CD4-positive, alpha-beta T cell (primary cell): ENCODE results near the gene PRPF31. TPM values are rescaled to one million over a fixed set of nuclear protein-coding genes. Genes with fewer than 3 reads are reported as not detected.

Experiments
- ATAC-seq: fragments of 200-7000 bp; cut with Tn5 transposase; one replicate; pipeline ENCODE4 v1.10.0; 2022; ENCODE audit warnings: mild to moderate bottlenecking; ENCODE audit not compliant: poor library complexity
- CTCF ChIA-PET: fragments of 350-600 bp; sonication (Branson Sonifier 250); formaldehyde crosslinking; loops from one replicate; lab custom pipeline; 2021; ENCODE audit warnings: antibody characterized with exemption, inconsistent platforms; lab: Charles Lee
- POLR2A ChIA-PET: fragments of 350-600 bp; sonication (Branson Sonifier 250); formaldehyde crosslinking; loops from one replicate; lab custom pipeline; 2021; ENCODE audit warnings: antibody characterized with exemption, inconsistent platforms; lab: Charles Lee
- DNase-seq, 14 experiments: peaks; one replicate each; pipeline ENCODE4 v3.0.0-alpha.2; 2013 to 2020; ENCODE audit warnings: mixed read lengths in 2 of 14
- H3K27ac ChIP-seq, 2 donors: one replicate each; pipeline versions ENCODE4 v1.5.1 to v1.7.0; 2013; ENCODE audit warnings: low read length in 2 of 2, low read depth in 1 of 2, mild to moderate bottlenecking in 1 of 2
- H3K27me3 ChIP-seq, 2 experiments: 1 replicate in 1 of 2; 2 replicates in 1 of 2; pipeline versions ENCODE4 v1.6.1 to v1.7.0; 2013; ENCODE audit warnings: low read length in 2 of 2, control low read depth in 1 of 2, mild to moderate bottlenecking in 1 of 2, moderate library complexity in 1 of 2; ENCODE audit not compliant: insufficient read depth in 2 of 2, control insufficient read depth in 1 of 2
- H3K36me3 ChIP-seq: one replicate; pipeline ENCODE4 v1.6.1; 2013; ENCODE audit warnings: low read length, control low read depth; ENCODE audit not compliant: insufficient read depth
- H3K4me1 ChIP-seq: one replicate; pipeline ENCODE4 v1.6.1; 2013; ENCODE audit warnings: low read length, control low read depth; ENCODE audit not compliant: insufficient read depth
- H3K4me3 ChIP-seq: one replicate; pipeline ENCODE4 v1.5.1; 2013; ENCODE audit warnings: mild to moderate bottlenecking, low read length, moderate library complexity
- H3K9me3 ChIP-seq, 2 experiments: 1 replicate in 1 of 2; 2 replicates in 1 of 2; pipeline versions ENCODE4 v1.6.1 to v1.7.0; 2013; ENCODE audit warnings: low read length in 2 of 2, mild to moderate bottlenecking in 2 of 2, control low read depth in 1 of 2, moderate library complexity in 1 of 2; ENCODE audit not compliant: control insufficient read depth in 1 of 2, insufficient read depth in 1 of 2
- H3K27ac Mint-ChIP-seq: one replicate; pipeline ENCODE4 v1.8.0; 2020; ENCODE audit warnings: mixed read lengths
- H3K27me3 Mint-ChIP-seq: one replicate; pipeline ENCODE4 v1.8.0; 2021; ENCODE audit warnings: mixed read lengths
- H3K36me3 Mint-ChIP-seq: one replicate; pipeline ENCODE4 v1.8.0; 2021; ENCODE audit warnings: low read depth, mixed read lengths
- H3K4me1 Mint-ChIP-seq: one replicate; pipeline ENCODE4 v1.8.0; 2021; ENCODE audit warnings: low read depth, mixed read lengths
- H3K4me3 Mint-ChIP-seq: one replicate; pipeline ENCODE4 v1.8.0; 2020; ENCODE audit warnings: mild to moderate bottlenecking, mixed read lengths
- H3K9me3 Mint-ChIP-seq: one replicate; pipeline ENCODE4 v1.8.0; 2020; ENCODE audit warnings: mixed read lengths
- intact Hi-C, 2 experiments: fragments of 100-400 bp; cut with DNase I in 1 of 2; cut with micrococcal nuclease in 1 of 2; formaldehyde crosslinking; loops; one replicate each; pipeline versions ENCODE4 v1.15.1 to v1.9.0; 2023 to 2025; cut with DNase I, micrococcal nuclease
- total RNA-seq, 174 experiments: library from RNA in 2 of 174; stranded (reverse) in 2 of 174; gene quantifications; one replicate each; pipeline ENCODE4 v1.2.3 and lab custom pipeline; 2021 to 2026
- TF ChIP-seq, protein P1 (sequence below): fragments of 200-600 bp; IDR thresholded peaks from one replicate; pipeline ENCODE4 v1.8.0; 2022; ENCODE audit warnings: antibody characterized with exemption, mild to moderate bottlenecking

PRPF31 gene
- total RNA-seq, 2 experiments from 2014 or later = 52.9 to 55.9 TPM

DNA sequence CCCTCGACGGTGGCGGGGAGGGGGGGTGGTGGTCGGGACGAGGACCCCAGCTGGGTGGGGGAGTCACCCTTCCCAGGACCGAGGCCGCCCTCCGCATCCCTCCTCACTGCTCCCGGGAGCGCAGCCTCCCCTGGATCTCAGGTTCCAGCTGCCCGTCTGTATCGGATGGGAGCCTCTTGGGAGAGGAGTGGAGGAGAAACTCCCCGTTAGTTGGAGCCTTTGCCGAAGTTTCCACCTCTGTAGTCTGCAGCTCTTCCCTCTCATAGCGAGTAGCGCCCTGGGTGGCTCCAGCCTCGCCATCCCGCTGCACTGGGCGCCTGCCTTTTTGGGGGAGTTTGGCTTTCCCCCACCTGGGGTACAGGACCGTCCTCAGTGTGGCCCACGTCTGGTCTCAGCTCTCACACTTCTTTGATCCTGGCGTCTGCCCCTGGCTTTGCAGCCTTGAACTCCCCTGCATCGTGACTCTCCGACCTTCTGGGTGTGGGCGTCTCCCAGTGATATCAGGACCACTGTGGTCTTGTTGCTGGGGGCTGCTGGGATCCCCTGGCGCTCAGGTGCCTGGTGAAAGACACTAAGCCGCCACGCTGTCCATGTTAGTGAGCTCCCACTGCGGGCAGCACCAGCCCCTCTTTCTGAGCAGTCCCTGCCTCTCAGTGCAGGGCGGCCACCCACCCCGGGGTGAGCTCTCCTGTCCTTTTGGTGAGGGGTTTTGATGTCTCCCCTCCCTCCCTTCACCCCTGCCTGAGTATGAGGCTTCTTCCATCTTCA, 23.1 kb downstream of the PRPF31 start:
- CTCF ChIA-PET = interaction anchor here (3.0 kb wide), 1 partner anchor 21 kb away, joined by 15 read pairs; the partner anchor contains the start of gene LENG1
- no peaks in the 10 kb centered on the region for H3K27me3 ChIP-seq
- H3K9me3 ChIP-seq = peaks cover 0 to 2% of the 10 kb centered on the region in 2 experiments
- H3K4me3 ChIP-seq = peak overlapping the region; percentile 69
- DNase-seq = peak in 2 of 14 experiments; percentile 16 to 32
- Mint-ChIP-seq H3K9me3 (no peaks in the 10 kb centered on the region), H3K27me3 (no peaks in the 10 kb centered on the region), H3K36me3 (peaks cover 38% of the 10 kb centered on the region), H3K4me1 (peaks cover 48% of the 10 kb centered on the region), H3K27ac (peak overlapping the region; percentile 79), H3K4me3 (peak overlapping the region; percentile 92)
- no peak for ATAC-seq
- peak overlapping the region; percentile 52 to 92 for H3K27ac ChIP-seq
- POLR2A ChIA-PET = interaction anchor here (0.8 to 6.0 kb wide), 6 partner anchors 9 to 1516 kb away, joined by 3 to 151 read pairs (median 67); partner anchors contain the start of genes LENG1, MBOAT7, PRPF31 and TFPT
- TF ChIP-seq, protein P1, sequence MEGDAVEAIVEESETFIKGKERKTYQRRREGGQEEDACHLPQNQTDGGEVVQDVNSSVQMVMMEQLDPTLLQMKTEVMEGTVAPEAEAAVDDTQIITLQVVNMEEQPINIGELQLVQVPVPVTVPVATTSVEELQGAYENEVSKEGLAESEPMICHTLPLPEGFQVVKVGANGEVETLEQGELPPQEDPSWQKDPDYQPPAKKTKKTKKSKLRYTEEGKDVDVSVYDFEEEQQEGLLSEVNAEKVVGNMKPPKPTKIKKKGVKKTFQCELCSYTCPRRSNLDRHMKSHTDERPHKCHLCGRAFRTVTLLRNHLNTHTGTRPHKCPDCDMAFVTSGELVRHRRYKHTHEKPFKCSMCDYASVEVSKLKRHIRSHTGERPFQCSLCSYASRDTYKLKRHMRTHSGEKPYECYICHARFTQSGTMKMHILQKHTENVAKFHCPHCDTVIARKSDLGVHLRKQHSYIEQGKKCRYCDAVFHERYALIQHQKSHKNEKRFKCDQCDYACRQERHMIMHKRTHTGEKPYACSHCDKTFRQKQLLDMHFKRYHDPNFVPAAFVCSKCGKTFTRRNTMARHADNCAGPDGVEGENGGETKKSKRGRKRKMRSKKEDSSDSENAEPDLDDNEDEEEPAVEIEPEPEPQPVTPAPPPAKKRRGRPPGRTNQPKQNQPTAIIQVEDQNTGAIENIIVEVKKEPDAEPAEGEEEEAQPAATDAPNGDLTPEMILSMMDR = no peak
- H3K4me1 ChIP-seq = peaks cover 44% of the 10 kb centered on the region
- H3K36me3 ChIP-seq = peaks cover 42% of the 10 kb centered on the region
- intact Hi-C loops = loop anchor here in 1 of 2 experiments (1.0 to 5.0 kb wide), 2 partner anchors 19 to 36 kb away; partner anchors contain the start of genes NDUFA3 and OSCAR

DNA sequence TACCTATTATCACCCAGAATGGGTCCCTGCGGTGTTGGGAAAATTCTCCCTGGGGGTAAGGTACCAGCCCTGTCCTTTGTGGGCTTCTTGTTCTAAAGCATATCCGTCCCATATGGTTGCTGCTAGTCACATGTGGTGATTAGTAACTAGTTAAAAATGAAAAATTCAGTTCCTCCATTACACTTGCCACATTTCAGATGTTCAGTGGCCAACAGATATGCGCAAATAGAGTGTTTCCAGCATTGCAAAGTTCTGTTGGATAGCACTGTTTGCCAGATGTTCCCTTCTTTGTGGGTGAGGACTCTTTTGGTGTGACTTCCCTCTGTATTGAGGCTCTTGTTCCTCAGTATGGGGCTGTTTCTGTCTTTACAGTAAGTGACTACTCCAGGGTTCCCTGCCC, 25.8 kb downstream of the PRPF31 start:
- no peak overlapping the region for H3K27ac ChIP-seq
- Mint-ChIP-seq H3K4me1 (peaks cover 42% of the 10 kb centered on the region), H3K36me3 (peaks cover 61% of the 10 kb centered on the region), H3K27ac (no peak overlapping the region), H3K27me3 (no peaks in the 10 kb centered on the region), H3K9me3 (no peaks in the 10 kb centered on the region), H3K4me3 (no peak overlapping the region)
- POLR2A ChIA-PET = interaction anchor here (1.0 to 2.0 kb wide), 2 partner anchors 18 to 48 kb away, joined by 4 to 6 read pairs; partner anchors contain the start of genes LENG1 and MBOAT7
- DNase-seq (no peak), ATAC-seq (no peak)
- no peaks in the 10 kb centered on the region for H3K27me3 ChIP-seq
- peaks cover 68% of the 10 kb centered on the region for H3K36me3 ChIP-seq
- H3K9me3 ChIP-seq = no peaks in the 10 kb centered on the region
- no peak overlapping the region for H3K4me3 ChIP-seq
- intact Hi-C loops = no loop called here
- CTCF ChIA-PET = no interaction called here
- TF ChIP-seq, protein P1 = no peak
- peaks cover 37% of the 10 kb centered on the region for H3K4me1 ChIP-seq

DNA sequence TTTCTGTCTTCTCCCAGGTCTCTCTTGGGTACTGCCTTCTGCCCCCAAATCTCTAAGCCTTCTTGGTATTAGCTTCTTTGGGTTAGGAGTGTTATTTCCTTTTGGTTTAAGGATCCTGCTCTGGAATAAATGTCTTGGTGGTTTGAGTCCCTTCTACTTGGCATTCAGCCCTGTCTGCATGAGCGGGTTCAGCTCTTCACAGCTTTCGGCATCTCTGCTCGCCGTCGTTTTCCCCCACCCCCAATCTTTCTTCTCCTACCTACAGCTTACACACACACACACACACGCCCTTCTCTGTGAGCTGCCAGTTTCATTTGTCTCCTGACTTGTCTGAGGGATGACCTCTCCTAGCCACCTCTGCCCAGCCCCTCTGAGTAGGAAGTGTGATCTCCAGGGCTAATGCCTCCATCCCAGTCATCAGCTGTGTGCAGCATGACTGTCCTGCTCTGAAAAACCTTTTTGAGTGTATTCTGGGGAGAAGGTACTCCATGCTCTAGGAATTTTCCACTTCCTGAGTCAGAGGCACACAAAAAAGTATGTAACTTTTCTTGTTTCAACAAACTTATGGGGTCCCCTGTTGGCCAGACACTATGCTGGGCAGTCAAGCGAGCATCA, 26.7 kb downstream of the PRPF31 start:
- POLR2A ChIA-PET = interaction anchor here (2.0 kb wide), 1 partner anchor 17 kb away, joined by 6 read pairs; the partner anchor contains the start of gene LENG1
- no peak for DNase-seq
- H3K9me3 Mint-ChIP-seq = no peaks in the 10 kb centered on the region
- intact Hi-C loops = no loop called here
- peaks cover 78% of the 10 kb centered on the region for H3K36me3 ChIP-seq
- ATAC-seq = no peak
- no peaks in the 10 kb centered on the region for H3K27me3 ChIP-seq
- H3K36me3 Mint-ChIP-seq = peaks cover 69% of the 10 kb centered on the region
- H3K4me1 Mint-ChIP-seq = peaks cover 34% of the 10 kb centered on the region
- H3K27ac ChIP-seq = no peak overlapping the region
- TF ChIP-seq, protein P1 = no peak
- H3K4me3 ChIP-seq = no peak overlapping the region
- no peaks in the 10 kb centered on the region for H3K27me3 Mint-ChIP-seq
- H3K9me3 ChIP-seq = no peaks in the 10 kb centered on the region
- peaks cover 32% of the 10 kb centered on the region for H3K4me1 ChIP-seq
- peak overlapping the region; percentile 62 for H3K4me3 Mint-ChIP-seq
- H3K27ac Mint-ChIP-seq = no peak overlapping the region
- CTCF ChIA-PET = no interaction called here
